ENCODE measurements around the gene ENKD1. TPM values are rescaled to one million over a fixed set of nuclear protein-coding genes. Genes with fewer than 3 reads are reported as not detected.

Gene ENKD1, protein sequence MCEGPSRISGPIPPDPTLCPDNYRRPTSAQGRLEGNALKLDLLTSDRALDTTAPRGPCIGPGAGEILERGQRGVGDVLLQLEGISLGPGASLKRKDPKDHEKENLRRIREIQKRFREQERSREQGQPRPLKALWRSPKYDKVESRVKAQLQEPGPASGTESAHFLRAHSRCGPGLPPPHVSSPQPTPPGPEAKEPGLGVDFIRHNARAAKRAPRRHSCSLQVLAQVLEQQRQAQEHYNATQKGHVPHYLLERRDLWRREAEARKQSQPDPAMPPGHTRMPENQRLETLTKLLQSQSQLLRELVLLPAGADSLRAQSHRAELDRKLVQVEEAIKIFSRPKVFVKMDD
- total RNA-seq (2014; rRNA removed; shearing (Covaris generic)): 10.2 and 11.6 TPM in 2 replicates
- 10.1 and 11.8 TPM in 2 replicates for polyA plus RNA-seq (2016; fragmentation: Nextera tagmentation; extraction: Ambion mirVana)
- long read RNA-seq, partial matches to known transcripts: 1 of 4 reads
- long read RNA-seq, other reads (novel, unspliced or antisense): 2 of 4 reads

DNA sequence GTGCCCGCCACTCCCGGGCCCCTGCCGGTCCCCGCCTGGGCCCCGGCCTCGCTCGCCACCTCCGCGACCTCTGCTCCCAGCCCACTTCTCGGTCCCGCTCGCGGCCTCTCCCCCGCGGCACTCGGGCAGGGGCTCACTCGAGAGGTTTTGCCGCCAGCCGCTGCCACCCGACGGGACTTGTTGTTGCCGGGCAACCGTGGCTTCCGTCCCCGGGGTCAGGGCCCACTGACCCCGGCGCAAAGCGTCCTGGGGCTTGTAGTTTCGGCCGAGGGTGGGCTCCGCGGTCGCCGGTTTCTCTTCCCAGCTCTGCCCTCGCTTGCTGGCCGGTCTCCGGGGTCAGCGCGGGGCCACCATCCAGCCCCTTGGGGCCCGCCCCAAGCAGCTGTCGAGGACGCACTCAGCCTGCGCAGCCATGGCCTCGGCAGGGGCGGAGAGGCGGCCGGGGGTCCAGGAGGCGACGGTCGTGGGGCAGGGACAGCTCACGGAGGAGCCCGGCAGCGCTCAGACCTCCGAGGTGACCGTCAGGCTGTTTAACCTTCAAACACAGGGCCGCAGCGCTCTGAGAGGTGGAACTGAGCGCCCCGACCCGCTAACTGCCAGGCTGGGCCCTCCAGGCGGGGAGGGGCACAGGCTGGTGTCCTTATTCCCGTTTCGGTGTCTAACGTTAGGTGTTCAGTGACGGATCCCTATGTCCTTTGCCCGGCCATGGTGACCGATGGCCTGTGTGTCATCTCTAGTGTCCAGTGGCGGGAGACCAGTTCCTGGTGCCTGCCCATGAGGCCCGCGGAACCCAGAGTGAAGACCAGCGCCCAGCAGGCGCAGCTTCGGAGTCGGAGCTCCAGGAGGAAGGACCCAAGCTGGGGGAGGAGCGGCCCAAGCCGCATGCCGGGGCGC lies at the start of gene ENKD1, which contains the start of gene C16orf86:
Gene ENKD1, minus strand, starts transcription at position 192 of the 894 bp plus-strand sequence. CDS start 308 bp downstream, outside the sequence.
Gene C16orf86, plus strand, starts transcription at position 256 of the 894 bp plus-strand sequence. Its CDS starts 157 bp downstream, at position 413.
- Histone ChIP-seq H3K27ac (ENCODE audit: low read depth) (no peak within 1 kb of the TSS), H3K36me3 (ENCODE audit: insufficient read depth) (no peaks in the 10 kb centered on the region), H3K4me2 (peak within 1 kb of the TSS; percentile 93), H3K9me2 (ENCODE audit: insufficient read depth) (no peaks in the 10 kb centered on the region), H3K4me1 (ENCODE audit: insufficient read depth) (peaks cover 9% of the 10 kb centered on the region; the same call in 1 of the 2 replicates), H3K4me3 (peak within 1 kb of the TSS; percentile 90), H3F3A (replicated peaks; ENCODE audit: low read depth) (peaks cover 24% of the 10 kb centered on the region), H3K79me2 (replicated peaks; ENCODE audit: insufficient read depth) (no peaks in the 10 kb centered on the region), H4K20me1 (replicated peaks; ENCODE audit: insufficient read depth) (0 out of 2 replicates have a peak, but pooled peaks cover 5% of the 10 kb centered on the region), H3K27me3 (ENCODE audit: insufficient read depth) (peaks cover 10% of the 10 kb centered on the region), H2AFZ (peak within 1 kb of the TSS; percentile 91)
- Mint-ChIP-seq H3K27me3 (ENCODE audit: insufficient read depth, low read depth, poor library complexity) (peaks cover 27% of the 10 kb centered on the region), H3K36me3 (ENCODE audit: low read depth) (peaks cover 3% of the 10 kb centered on the region), H3K9me3 (no peaks in the 10 kb centered on the region), H3K4me1 (peaks cover 14% of the 10 kb centered on the region), H3K4me3 (peak within 1 kb of the TSS; percentile 76), H3K27ac (no peak within 1 kb of the TSS)
- DNase-seq (ENCODE audit: low spot score) (peak; percentile 93), ATAC-seq (peak; percentile 65)
- TF ChIP-seq, protein P1, sequence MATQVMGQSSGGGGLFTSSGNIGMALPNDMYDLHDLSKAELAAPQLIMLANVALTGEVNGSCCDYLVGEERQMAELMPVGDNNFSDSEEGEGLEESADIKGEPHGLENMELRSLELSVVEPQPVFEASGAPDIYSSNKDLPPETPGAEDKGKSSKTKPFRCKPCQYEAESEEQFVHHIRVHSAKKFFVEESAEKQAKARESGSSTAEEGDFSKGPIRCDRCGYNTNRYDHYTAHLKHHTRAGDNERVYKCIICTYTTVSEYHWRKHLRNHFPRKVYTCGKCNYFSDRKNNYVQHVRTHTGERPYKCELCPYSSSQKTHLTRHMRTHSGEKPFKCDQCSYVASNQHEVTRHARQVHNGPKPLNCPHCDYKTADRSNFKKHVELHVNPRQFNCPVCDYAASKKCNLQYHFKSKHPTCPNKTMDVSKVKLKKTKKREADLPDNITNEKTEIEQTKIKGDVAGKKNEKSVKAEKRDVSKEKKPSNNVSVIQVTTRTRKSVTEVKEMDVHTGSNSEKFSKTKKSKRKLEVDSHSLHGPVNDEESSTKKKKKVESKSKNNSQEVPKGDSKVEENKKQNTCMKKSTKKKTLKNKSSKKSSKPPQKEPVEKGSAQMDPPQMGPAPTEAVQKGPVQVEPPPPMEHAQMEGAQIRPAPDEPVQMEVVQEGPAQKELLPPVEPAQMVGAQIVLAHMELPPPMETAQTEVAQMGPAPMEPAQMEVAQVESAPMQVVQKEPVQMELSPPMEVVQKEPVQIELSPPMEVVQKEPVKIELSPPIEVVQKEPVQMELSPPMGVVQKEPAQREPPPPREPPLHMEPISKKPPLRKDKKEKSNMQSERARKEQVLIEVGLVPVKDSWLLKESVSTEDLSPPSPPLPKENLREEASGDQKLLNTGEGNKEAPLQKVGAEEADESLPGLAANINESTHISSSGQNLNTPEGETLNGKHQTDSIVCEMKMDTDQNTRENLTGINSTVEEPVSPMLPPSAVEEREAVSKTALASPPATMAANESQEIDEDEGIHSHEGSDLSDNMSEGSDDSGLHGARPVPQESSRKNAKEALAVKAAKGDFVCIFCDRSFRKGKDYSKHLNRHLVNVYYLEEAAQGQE (IDR thresholded peaks at IDR 0.05; ENCODE audit: unreplicated experiment): no peak
- TF ChIP-seq, protein P2, sequence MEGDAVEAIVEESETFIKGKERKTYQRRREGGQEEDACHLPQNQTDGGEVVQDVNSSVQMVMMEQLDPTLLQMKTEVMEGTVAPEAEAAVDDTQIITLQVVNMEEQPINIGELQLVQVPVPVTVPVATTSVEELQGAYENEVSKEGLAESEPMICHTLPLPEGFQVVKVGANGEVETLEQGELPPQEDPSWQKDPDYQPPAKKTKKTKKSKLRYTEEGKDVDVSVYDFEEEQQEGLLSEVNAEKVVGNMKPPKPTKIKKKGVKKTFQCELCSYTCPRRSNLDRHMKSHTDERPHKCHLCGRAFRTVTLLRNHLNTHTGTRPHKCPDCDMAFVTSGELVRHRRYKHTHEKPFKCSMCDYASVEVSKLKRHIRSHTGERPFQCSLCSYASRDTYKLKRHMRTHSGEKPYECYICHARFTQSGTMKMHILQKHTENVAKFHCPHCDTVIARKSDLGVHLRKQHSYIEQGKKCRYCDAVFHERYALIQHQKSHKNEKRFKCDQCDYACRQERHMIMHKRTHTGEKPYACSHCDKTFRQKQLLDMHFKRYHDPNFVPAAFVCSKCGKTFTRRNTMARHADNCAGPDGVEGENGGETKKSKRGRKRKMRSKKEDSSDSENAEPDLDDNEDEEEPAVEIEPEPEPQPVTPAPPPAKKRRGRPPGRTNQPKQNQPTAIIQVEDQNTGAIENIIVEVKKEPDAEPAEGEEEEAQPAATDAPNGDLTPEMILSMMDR (conservative IDR thresholded peaks at IDR 0.05; ENCODE audit: low read depth in 2 of 2): no peak
- no peak for TF ChIP-seq NANOG (IDR thresholded peaks at IDR 0.05; ENCODE audit: borderline replicate concordance)
- no peak for TF ChIP-seq ZNF114 (CRISPR knock-in tag; IDR thresholded peaks at IDR 0.05)
- no peak for TF ChIP-seq JUNB (IDR thresholded peaks at IDR 0.05; ENCODE audit: unreplicated experiment)
- no peak for TF ChIP-seq STAT1 (IDR thresholded peaks at IDR 0.05; ENCODE audit: unreplicated experiment)
- 0 out of 2 replicates have a peak, but pooled peaks have one; percentile 1 for TF ChIP-seq POLR2AphosphoS5 (IDR thresholded peaks at IDR 0.05; ENCODE audit: low read depth)
- no peak for TF ChIP-seq EZH2 (IDR thresholded peaks at IDR 0.05; ENCODE audit: low read depth, unreplicated experiment)
- TF ChIP-seq, protein P3, sequence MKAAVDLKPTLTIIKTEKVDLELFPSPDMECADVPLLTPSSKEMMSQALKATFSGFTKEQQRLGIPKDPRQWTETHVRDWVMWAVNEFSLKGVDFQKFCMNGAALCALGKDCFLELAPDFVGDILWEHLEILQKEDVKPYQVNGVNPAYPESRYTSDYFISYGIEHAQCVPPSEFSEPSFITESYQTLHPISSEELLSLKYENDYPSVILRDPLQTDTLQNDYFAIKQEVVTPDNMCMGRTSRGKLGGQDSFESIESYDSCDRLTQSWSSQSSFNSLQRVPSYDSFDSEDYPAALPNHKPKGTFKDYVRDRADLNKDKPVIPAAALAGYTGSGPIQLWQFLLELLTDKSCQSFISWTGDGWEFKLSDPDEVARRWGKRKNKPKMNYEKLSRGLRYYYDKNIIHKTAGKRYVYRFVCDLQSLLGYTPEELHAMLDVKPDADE (IDR thresholded peaks at IDR 0.05): peak; percentile 84
- TF ChIP-seq CREB1 (CRISPR knock-in tag; IDR thresholded peaks at IDR 0.05; ENCODE audit: low read depth): no peak
- no peak for TF ChIP-seq EZH2phosphoT487 (IDR thresholded peaks at IDR 0.05; ENCODE audit: unreplicated experiment)
- TF ChIP-seq ZNF331 (CRISPR knock-in tag; IDR thresholded peaks at IDR 0.05; ENCODE audit: low read depth): no peak

Measured in GM23338 (cell line).